Measurements from ENCODE around the gene UBXN4. TPM values are rescaled to one million over a fixed set of nuclear protein-coding genes. Genes with fewer than 3 reads are reported as not detected.
A peak's percentile ranks its signal among the peaks of the same experiment; 100 is the strongest.

Gene UBXN4
- total and polyA plus RNA-seq, 12 donors, result 29.3 to 77.8 (median 63.1) TPM

DNA sequence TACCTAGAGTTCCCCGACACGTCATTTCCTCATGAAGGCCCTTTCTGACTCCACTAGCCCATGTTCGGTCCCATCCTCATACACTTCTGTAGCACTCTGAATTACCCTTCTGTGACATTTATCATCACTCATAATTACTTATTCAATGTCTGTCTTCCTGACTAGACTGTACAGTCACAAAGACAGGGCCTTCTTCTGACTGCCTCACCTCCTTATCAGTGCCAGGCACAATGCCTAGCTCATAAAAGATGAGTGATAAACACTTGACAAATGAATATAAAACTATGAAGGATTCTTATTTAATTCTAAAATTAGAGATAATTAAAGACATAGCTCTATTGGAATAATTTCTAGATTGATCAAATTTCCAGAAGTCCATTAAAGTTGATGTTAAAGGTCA, 1.4 kb upstream of the UBXN4 start:
- TF ChIP-seq, protein P1, sequence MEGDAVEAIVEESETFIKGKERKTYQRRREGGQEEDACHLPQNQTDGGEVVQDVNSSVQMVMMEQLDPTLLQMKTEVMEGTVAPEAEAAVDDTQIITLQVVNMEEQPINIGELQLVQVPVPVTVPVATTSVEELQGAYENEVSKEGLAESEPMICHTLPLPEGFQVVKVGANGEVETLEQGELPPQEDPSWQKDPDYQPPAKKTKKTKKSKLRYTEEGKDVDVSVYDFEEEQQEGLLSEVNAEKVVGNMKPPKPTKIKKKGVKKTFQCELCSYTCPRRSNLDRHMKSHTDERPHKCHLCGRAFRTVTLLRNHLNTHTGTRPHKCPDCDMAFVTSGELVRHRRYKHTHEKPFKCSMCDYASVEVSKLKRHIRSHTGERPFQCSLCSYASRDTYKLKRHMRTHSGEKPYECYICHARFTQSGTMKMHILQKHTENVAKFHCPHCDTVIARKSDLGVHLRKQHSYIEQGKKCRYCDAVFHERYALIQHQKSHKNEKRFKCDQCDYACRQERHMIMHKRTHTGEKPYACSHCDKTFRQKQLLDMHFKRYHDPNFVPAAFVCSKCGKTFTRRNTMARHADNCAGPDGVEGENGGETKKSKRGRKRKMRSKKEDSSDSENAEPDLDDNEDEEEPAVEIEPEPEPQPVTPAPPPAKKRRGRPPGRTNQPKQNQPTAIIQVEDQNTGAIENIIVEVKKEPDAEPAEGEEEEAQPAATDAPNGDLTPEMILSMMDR (IDR thresholded peaks at IDR 0.05), result no peak
- intact Hi-C loops (cut with DNase I), result no loop called here
- no peak for DNase-seq
- no peak for ATAC-seq
- Histone ChIP-seq H3K36me3 (peaks cover 0 to 5% (median 0%) of the 10 kb centered on the region in 9 donors), H3K27ac (no peak overlapping the region), H3K4me3 (no peak overlapping the region), H3K4me1 (peaks cover 3 to 25% (median 24%) of the 10 kb centered on the region in 9 donors), H3K9me3 (no peaks in the 10 kb centered on the region), H3K27me3 (no peaks in the 10 kb centered on the region)
- WGBS, 2 donors, result 97 to 98% methylated on average over 3 of the region's 3 CpGs

DNA sequence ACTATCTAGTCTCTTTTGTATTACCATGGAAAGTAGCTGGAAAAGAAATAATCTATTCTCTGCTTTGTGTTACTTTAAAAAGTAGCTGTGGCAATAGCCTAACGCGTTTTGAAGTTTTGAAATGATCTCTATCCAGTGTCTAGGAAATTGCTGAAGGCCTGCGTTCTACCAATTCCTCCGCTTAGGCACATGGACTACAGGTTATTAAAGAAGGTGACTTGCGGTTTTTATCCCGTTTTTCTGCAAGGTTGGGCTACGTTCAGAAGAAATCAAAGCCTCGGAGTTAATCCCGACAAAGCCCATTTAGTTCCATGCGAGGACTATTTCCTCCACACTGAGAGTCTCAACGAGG, 636 bp upstream of the UBXN4 start:
- DNase-seq, result no peak
- Histone ChIP-seq H3K4me3 (peak overlapping the region in 5 of 10 donors; percentile 86 to 99 (median 95)), H3K27me3 (no peaks in the 10 kb centered on the region), H3K27ac (peak overlapping the region in 7 of 10 donors; percentile 86 to 100 (median 99)), H3K9me3 (no peaks in the 10 kb centered on the region), H3K36me3 (peaks cover 0 to 13% (median 0%) of the 10 kb centered on the region in 9 donors), H3K4me1 (peaks cover 3 to 33% (median 27%) of the 10 kb centered on the region in 9 donors)
- 79 to 84% methylated on average over 11 of the region's 11 CpGs for WGBS, 2 donors
- intact Hi-C loops (cut with DNase I), result no loop called here
- TF ChIP-seq, protein P1 (IDR thresholded peaks at IDR 0.05), result no peak
- no peak for ATAC-seq

DNA sequence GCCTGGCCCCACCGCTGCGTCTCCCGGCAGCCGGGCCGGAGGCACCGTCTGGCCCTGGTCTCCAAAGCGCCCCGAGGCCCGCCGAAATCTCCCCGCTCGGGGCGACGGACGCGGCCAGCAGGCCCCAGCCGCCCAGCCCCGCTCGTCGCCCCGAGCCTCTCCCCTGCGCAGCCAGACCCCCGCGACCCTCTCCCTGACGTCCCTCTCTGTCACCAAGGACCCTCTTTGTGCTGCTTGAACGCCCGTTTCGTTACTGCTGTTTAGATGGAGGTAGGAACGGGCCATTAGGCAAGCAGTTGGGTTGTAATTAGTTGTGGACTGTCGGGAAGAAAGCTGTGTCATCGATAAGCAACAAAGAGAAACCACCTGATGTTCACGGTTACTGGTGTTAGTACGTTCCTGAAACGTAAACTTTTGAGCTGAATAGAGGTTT, 686 bp downstream of the UBXN4 start:
- WGBS, 2 donors, result 0 to 1% methylated on average over 34 of the region's 34 CpGs
- TF ChIP-seq, protein P1 (IDR thresholded peaks at IDR 0.05), result no peak
- peak; percentile 25 to 73 (median 48) for ATAC-seq
- no peaks in the 10 kb centered on the region for H3K27me3 ChIP-seq
- intact Hi-C loops (cut with DNase I), result no loop called here
- DNase-seq, result peak; percentile 21 to 33
- H3K4me1 ChIP-seq, result peaks cover 3 to 41% (median 31%) of the 10 kb centered on the region in 9 donors
- peak overlapping the region; percentile 68 to 99 (median 92) for H3K4me3 ChIP-seq
- no peaks in the 10 kb centered on the region for H3K9me3 ChIP-seq
- H3K36me3 ChIP-seq, result peaks cover 0 to 18% (median 0%) of the 10 kb centered on the region in 9 donors
- H3K27ac ChIP-seq, result peak overlapping the region; percentile 86 to 100 (median 99)

DNA sequence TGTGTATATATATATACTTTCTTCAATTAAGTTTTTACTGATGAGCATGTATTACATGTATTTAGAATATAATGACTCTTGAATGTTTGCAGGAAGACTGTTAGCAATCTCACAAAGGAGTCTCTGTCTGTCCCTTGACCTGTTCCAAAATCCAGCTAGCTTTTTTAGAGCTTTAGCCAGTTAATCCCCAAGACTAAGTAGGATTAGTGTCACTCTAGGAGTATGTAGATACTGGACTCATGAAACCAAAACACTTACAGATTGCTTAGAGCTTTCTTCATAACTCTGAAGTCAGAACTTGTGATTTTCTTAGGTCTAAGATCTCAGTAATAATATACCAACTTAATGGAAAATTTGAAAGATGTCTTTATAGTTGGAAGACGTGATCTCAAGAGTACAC, 2.2 kb downstream of the UBXN4 start:
- TF ChIP-seq, protein P1 (IDR thresholded peaks at IDR 0.05), result no peak
- DNase-seq (no peak), ATAC-seq (no peak)
- 79 to 87% methylated on average over 1 of the region's 1 CpG for WGBS, 2 donors
- no peaks in the 10 kb centered on the region for H3K27me3 ChIP-seq
- peaks cover 0 to 33% (median 7%) of the 10 kb centered on the region in 9 donors for H3K36me3 ChIP-seq
- intact Hi-C loops (cut with DNase I), result no loop called here
- peaks cover 3 to 41% (median 32%) of the 10 kb centered on the region in 9 donors for H3K4me1 ChIP-seq
- no peaks in the 10 kb centered on the region for H3K9me3 ChIP-seq
- peak overlapping the region in 2 of 10 donors; percentile 100 for H3K27ac ChIP-seq
- peak overlapping the region in 5 of 10 donors; percentile 84 to 99 (median 98) for H3K4me3 ChIP-seq
